Measurements from ENCODE around the gene CALCOCO2. TPM values are rescaled to one million over a fixed set of nuclear protein-coding genes. Genes with fewer than 3 reads are reported as not detected.

The CALCOCO2 gene
- total and polyA plus RNA-seq, 2 of the 13 experiments (the other 11 are each of a cell fraction or from before 2014, with no cell fraction given) = 72.9 to 111 TPM

DNA sequence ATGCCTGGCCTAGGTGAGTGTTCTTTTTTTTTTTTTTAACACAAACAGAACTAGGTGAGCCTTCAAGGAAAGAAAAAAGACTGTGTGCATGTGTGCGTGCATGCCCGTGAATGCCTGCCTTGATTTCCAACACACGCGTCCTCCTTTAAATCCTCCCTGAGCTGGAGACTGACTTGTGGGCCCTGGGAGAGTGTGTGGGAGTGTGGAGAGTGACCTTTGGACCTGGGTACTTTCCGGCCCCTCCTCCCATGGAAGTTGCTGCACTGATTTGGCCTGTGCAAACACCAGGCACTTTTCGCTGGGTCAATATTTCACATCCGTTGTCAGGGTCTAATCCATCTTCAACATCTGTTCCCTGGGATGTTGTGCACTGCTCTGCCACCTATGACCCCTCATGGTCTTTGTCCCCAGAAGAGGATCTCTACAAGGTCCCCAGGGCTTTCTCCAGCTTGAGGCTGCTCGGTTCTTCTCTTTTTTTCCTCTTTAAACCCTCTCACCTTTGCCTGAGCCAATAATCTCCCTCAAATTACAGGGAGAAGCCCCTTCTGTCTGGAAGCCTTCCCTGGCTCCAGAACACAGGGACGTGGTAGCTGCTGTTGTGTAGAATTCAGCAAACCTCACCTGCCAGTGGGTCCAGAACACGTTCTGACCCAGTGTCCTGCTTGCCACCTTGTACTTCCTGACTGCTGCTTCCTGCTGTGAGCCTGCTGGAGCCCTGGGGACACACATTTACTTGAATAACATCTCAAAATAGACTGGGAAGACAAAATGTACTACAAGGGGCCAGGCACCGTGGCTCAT, 40.9 kb downstream of the CALCOCO2 start (continued):
- TF ChIP-seq, protein P1, sequence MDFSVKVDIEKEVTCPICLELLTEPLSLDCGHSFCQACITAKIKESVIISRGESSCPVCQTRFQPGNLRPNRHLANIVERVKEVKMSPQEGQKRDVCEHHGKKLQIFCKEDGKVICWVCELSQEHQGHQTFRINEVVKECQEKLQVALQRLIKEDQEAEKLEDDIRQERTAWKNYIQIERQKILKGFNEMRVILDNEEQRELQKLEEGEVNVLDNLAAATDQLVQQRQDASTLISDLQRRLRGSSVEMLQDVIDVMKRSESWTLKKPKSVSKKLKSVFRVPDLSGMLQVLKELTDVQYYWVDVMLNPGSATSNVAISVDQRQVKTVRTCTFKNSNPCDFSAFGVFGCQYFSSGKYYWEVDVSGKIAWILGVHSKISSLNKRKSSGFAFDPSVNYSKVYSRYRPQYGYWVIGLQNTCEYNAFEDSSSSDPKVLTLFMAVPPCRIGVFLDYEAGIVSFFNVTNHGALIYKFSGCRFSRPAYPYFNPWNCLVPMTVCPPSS (IDR thresholded peaks at IDR 0.05) = no peak
- no peak for TF ChIP-seq ZNF138 (CRISPR knock-in tag; IDR thresholded peaks at IDR 0.05; ENCODE audit: low read depth)
- peak; percentile 97 for TF ChIP-seq SMAD3 (CRISPR knock-in tag; IDR thresholded peaks at IDR 0.05)
- TF ChIP-seq ZNF550 (CRISPR knock-in tag; IDR thresholded peaks at IDR 0.05; ENCODE audit: borderline replicate concordance) = no peak
- TF ChIP-seq, protein P2, sequence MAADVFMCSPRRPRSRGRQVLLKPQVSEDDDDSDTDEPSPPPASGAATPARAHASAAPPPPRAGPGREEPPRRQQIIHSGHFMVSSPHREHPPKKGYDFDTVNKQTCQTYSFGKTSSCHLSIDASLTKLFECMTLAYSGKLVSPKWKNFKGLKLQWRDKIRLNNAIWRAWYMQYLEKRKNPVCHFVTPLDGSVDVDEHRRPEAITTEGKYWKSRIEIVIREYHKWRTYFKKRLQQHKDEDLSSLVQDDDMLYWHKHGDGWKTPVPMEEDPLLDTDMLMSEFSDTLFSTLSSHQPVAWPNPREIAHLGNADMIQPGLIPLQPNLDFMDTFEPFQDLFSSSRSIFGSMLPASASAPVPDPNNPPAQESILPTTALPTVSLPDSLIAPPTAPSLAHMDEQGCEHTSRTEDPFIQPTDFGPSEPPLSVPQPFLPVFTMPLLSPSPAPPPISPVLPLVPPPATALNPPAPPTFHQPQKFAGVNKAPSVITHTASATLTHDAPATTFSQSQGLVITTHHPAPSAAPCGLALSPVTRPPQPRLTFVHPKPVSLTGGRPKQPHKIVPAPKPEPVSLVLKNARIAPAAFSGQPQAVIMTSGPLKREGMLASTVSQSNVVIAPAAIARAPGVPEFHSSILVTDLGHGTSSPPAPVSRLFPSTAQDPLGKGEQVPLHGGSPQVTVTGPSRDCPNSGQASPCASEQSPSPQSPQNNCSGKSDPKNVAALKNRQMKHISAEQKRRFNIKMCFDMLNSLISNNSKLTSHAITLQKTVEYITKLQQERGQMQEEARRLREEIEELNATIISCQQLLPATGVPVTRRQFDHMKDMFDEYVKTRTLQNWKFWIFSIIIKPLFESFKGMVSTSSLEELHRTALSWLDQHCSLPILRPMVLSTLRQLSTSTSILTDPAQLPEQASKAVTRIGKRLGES (CRISPR knock-in tag; IDR thresholded peaks at IDR 0.05; ENCODE audit: borderline replicate concordance) = no peak
- TF ChIP-seq AHR (CRISPR knock-in tag; IDR thresholded peaks at IDR 0.05) = peak; percentile 79; the same call in 1 of the 2 replicates
- peak; percentile 89; the same call in 1 of the 2 replicates for TF ChIP-seq ZFP82 (CRISPR knock-in tag; IDR thresholded peaks at IDR 0.05; ENCODE audit: borderline replicate concordance)
- TF ChIP-seq RXRB (CRISPR knock-in tag; IDR thresholded peaks at IDR 0.05; ENCODE audit: borderline replicate concordance) = peak; percentile 97
- TF ChIP-seq ZNF335 (CRISPR knock-in tag; IDR thresholded peaks at IDR 0.05) = peak; percentile 87
- TF ChIP-seq RAD51 (IDR thresholded peaks at IDR 0.05; ENCODE audit: borderline replicate concordance) = no peak
- peak; percentile 81 for TF ChIP-seq GATAD1 (CRISPR knock-in tag; IDR thresholded peaks at IDR 0.05)
- peak; percentile 95 for TF ChIP-seq ZNF644 (CRISPR knock-in tag; IDR thresholded peaks at IDR 0.05; ENCODE audit: low read depth)
- peak; percentile 20; the same call in 1 of the 2 replicates for TF ChIP-seq ZNF337 (CRISPR knock-in tag; IDR thresholded peaks at IDR 0.05; ENCODE audit: borderline replicate concordance, low read depth)
- TF ChIP-seq FOXJ3 (CRISPR knock-in tag; IDR thresholded peaks at IDR 0.05; ENCODE audit: borderline replicate concordance) = peak; percentile 91
- TF ChIP-seq KDM2A (CRISPR knock-in tag; IDR thresholded peaks at IDR 0.05; ENCODE audit: borderline replicate concordance, low read depth) = peak; percentile 92
- TF ChIP-seq ZNF841 (CRISPR knock-in tag; IDR thresholded peaks at IDR 0.05; ENCODE audit: borderline replicate concordance) = no peak
- TF ChIP-seq TEAD3 (CRISPR knock-in tag; optimal IDR thresholded peaks at IDR 0.05; ENCODE audit: borderline replicate concordance) = peak; percentile 93
- TF ChIP-seq, protein P3, sequence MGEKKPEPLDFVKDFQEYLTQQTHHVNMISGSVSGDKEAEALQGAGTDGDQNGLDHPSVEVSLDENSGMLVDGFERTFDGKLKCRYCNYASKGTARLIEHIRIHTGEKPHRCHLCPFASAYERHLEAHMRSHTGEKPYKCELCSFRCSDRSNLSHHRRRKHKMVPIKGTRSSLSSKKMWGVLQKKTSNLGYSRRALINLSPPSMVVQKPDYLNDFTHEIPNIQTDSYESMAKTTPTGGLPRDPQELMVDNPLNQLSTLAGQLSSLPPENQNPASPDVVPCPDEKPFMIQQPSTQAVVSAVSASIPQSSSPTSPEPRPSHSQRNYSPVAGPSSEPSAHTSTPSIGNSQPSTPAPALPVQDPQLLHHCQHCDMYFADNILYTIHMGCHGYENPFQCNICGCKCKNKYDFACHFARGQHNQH (CRISPR knock-in tag; IDR thresholded peaks at IDR 0.05) = peak; percentile 98
- TF ChIP-seq, protein P4, sequence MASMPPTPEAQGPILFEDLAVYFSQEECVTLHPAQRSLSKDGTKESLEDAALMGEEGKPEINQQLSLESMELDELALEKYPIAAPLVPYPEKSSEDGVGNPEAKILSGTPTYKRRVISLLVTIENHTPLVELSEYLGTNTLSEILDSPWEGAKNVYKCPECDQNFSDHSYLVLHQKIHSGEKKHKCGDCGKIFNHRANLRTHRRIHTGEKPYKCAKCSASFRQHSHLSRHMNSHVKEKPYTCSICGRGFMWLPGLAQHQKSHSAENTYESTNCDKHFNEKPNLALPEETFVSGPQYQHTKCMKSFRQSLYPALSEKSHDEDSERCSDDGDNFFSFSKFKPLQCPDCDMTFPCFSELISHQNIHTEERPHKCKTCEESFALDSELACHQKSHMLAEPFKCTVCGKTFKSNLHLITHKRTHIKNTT (CRISPR knock-in tag; IDR thresholded peaks at IDR 0.05) = no peak
